Neural progenitor cell (in vitro differentiated cells): ENCODE results near the gene ITGA8. TPM values are rescaled to one million over a fixed set of nuclear protein-coding genes. Genes with fewer than 3 reads are reported as not detected.

ENCODE experiments used
- DNase-seq: peaks from one replicate; pipeline ENCODE4 v3.0.0-alpha.2; 2016; ENCODE audit warnings: low spot score
- H2AFZ ChIP-seq: fragments of 200-600 bp; sonication (generic); replicated peaks from 2 replicates; pipeline ENCODE4 v1.6.1; 2016; ENCODE audit warnings: antibody characterized with exemption
- H3F3A ChIP-seq: fragments of 200-600 bp; sonication (generic); 2 replicates; pipeline ENCODE4 v1.6.1; 2016; ENCODE audit warnings: antibody characterized with exemption, low read depth
- H3K27ac ChIP-seq: fragments of 200-600 bp; sonication (generic); 2 replicates; pipeline ENCODE4 v1.5.1; 2016; ENCODE audit warnings: mild to moderate bottlenecking
- H3K27me3 ChIP-seq: fragments of 200-600 bp; sonication (generic); 2 replicates; pipeline ENCODE4 v1.6.1; 2016; ENCODE audit warnings: mild to moderate bottlenecking, moderate library complexity
- H3K36me3 ChIP-seq: fragments of 200-600 bp; sonication (generic); 2 replicates; pipeline ENCODE4 v1.5.1; 2016
- H3K4me1 ChIP-seq: fragments of 200-600 bp; sonication (generic); 2 replicates; pipeline ENCODE4 v1.6.1; 2016; ENCODE audit warnings: mixed run types
- H3K4me2 ChIP-seq: fragments of 200-600 bp; sonication (generic); 2 replicates; pipeline ENCODE4 v1.6.1; 2016
- H3K4me3 ChIP-seq: fragments of 200-600 bp; sonication (generic); 2 replicates; pipeline ENCODE4 v1.5.1; 2016
- H3K79me2 ChIP-seq: fragments of 200-600 bp; sonication (generic); 2 replicates; pipeline ENCODE4 v1.6.1; 2016; ENCODE audit warnings: low read depth
- H3K9ac ChIP-seq: fragments of 200-600 bp; sonication (generic); 2 replicates; pipeline ENCODE4 v1.6.1; 2016
- H3K9me3 ChIP-seq: fragments of 200-600 bp; sonication (generic); 2 replicates; pipeline ENCODE4 v1.5.1; 2016; ENCODE audit warnings: low read depth
- H4K20me1 ChIP-seq: fragments of 200-600 bp; sonication (generic); 2 replicates; pipeline ENCODE4 v1.6.1; 2016; ENCODE audit warnings: low read depth
- H3K27ac Mint-ChIP-seq: 3 replicates; pipeline ENCODE4 v1.8.0; 2021; ENCODE audit warnings: mixed read lengths
- H3K27me3 Mint-ChIP-seq: 2 replicates; pipeline ENCODE4 v1.8.0; 2022; ENCODE audit warnings: low read depth, mild to moderate bottlenecking, inconsistent platforms, moderate library complexity, mixed read lengths; ENCODE audit not compliant: insufficient read depth
- H3K36me3 Mint-ChIP-seq: 3 replicates; pipeline ENCODE4 v1.8.0; 2021; ENCODE audit warnings: mixed read lengths
- H3K4me1 Mint-ChIP-seq: 3 replicates; pipeline ENCODE4 v1.8.0; 2021; ENCODE audit warnings: mixed read lengths
- H3K4me3 Mint-ChIP-seq: 3 replicates; pipeline ENCODE4 v1.8.0; 2021; ENCODE audit warnings: mild to moderate bottlenecking, moderate library complexity, mixed read lengths
- H3K9me3 Mint-ChIP-seq: 3 replicates; pipeline ENCODE4 v1.8.0; 2020; ENCODE audit warnings: mixed read lengths
- EZH2 ChIP-seq: fragments of 200-600 bp; sonication (generic); IDR thresholded peaks from 2 replicates; pipeline ENCODE4 v1.6.1; 2017; ENCODE audit warnings: antibody characterized with exemption, mild to moderate bottlenecking, moderate library complexity
- EZH2phosphoT487 ChIP-seq: fragments of 200-600 bp; sonication (generic); IDR thresholded peaks from 2 replicates; pipeline ENCODE4 v1.6.1; 2017; ENCODE audit warnings: antibody characterized with exemption
- total RNA-seq: library from RNA; depleted of rRNA; stranded (reverse); fragments of >200 nt; gene quantifications from 2 replicates; pipeline ENCODE4 v1.2.3, GENCODE V29; 2015; ENCODE audit warnings: low replicate concordance
- TF ChIP-seq, protein P1 (sequence below): fragments of 200-600 bp; sonication (generic); IDR thresholded peaks from 2 replicates; pipeline ENCODE4 v1.5.1; 2017; ENCODE audit warnings: antibody characterized with exemption, mild to moderate bottlenecking

ITGA8 gene
- total RNA-seq, 1 donor from 2014 or later, result 0.15 TPM

- no peak overlapping the region for H3K27ac ChIP-seq
- TF ChIP-seq EZH2, result no peak
- TF ChIP-seq EZH2phosphoT487, result no peak
- TF ChIP-seq, protein P1, sequence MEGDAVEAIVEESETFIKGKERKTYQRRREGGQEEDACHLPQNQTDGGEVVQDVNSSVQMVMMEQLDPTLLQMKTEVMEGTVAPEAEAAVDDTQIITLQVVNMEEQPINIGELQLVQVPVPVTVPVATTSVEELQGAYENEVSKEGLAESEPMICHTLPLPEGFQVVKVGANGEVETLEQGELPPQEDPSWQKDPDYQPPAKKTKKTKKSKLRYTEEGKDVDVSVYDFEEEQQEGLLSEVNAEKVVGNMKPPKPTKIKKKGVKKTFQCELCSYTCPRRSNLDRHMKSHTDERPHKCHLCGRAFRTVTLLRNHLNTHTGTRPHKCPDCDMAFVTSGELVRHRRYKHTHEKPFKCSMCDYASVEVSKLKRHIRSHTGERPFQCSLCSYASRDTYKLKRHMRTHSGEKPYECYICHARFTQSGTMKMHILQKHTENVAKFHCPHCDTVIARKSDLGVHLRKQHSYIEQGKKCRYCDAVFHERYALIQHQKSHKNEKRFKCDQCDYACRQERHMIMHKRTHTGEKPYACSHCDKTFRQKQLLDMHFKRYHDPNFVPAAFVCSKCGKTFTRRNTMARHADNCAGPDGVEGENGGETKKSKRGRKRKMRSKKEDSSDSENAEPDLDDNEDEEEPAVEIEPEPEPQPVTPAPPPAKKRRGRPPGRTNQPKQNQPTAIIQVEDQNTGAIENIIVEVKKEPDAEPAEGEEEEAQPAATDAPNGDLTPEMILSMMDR, result no peak
- H3K79me2 ChIP-seq, result no peaks in the 10 kb centered on the region
- DNase-seq, result no peak
- Mint-ChIP-seq H3K27me3 (peaks cover 4% of the 10 kb centered on the region), H3K27ac (no peak overlapping the region), H3K36me3 (no peaks in the 10 kb centered on the region), H3K9me3 (peaks cover 9% of the 10 kb centered on the region), H3K4me3 (no peak overlapping the region), H3K4me1 (no peaks in the 10 kb centered on the region)
- no peaks in the 10 kb centered on the region for H3K9me3 ChIP-seq
- H3K4me2 ChIP-seq, result no peak overlapping the region
- H2AFZ ChIP-seq, result no peak overlapping the region
- H3F3A ChIP-seq, result no peaks in the 10 kb centered on the region
- H3K36me3 ChIP-seq, result no peaks in the 10 kb centered on the region
- H3K27me3 ChIP-seq, result no peaks in the 10 kb centered on the region
- H3K9ac ChIP-seq, result no peak overlapping the region
- H3K4me1 ChIP-seq, result no peaks in the 10 kb centered on the region
- no peak overlapping the region for H3K4me3 ChIP-seq
- no peaks in the 10 kb centered on the region for H4K20me1 ChIP-seq
Observed at GRCh38 chr10:15505329-15505728, 214.4 kb downstream of the ITGA8 start.

DNA sequence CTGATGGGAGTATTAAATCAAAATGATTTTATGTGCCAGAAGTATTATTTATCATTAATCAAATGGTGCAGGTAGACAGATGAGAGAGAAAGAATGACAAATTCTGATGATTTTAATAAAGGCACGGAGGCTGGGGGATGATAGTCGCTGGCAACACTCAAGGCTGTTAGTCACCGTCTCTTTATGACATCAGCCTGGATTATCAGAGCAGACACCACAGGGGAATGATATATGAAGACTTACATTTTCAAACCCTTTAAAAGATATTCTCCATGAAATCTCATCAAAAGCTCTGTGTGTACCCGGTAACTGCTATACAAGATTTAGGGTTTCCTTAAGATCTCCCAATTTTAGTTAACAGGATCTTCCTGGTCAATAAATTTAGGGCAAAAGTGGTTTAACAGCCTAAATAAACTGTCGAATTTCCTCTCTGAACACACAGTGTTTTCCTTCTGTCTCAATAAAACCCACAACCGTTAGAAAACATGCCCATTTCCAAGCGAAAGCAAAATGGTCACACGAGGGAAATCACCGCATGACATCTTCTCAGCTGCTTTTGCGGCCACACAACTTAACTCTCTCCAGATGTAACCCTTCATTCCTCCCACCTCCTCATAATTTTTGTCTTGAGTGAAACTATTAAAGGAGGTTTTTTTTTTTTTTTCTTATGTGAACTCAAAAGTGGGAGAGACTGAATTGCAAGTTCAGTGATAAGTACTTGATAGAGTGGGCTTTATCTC, 215.5 kb downstream of the ITGA8 start:
- Histone ChIP-seq H3K4me2 (no peak overlapping the region), H4K20me1 (no peaks in the 10 kb centered on the region), H3K36me3 (no peaks in the 10 kb centered on the region), H3K9ac (no peak overlapping the region), H3K27ac (no peak overlapping the region), H3K4me1 (no peaks in the 10 kb centered on the region), H3K9me3 (no peaks in the 10 kb centered on the region), H3F3A (no peaks in the 10 kb centered on the region), H3K27me3 (no peaks in the 10 kb centered on the region), H3K4me3 (no peak overlapping the region), H3K79me2 (no peaks in the 10 kb centered on the region), H2AFZ (no peak overlapping the region)
- Mint-ChIP-seq H3K36me3 (no peaks in the 10 kb centered on the region), H3K27ac (no peak overlapping the region), H3K27me3 (peaks cover 4% of the 10 kb centered on the region), H3K4me3 (no peak overlapping the region), H3K9me3 (peaks cover 19% of the 10 kb centered on the region), H3K4me1 (no peaks in the 10 kb centered on the region)
- TF ChIP-seq, protein P1, result no peak
- TF ChIP-seq EZH2, result no peak
- TF ChIP-seq EZH2phosphoT487, result no peak
- no peak for DNase-seq

- Mint-ChIP-seq H3K27me3 (no peaks in the 10 kb centered on the region), H3K9me3 (peaks cover 14% of the 10 kb centered on the region), H3K36me3 (no peaks in the 10 kb centered on the region), H3K4me3 (no peak overlapping the region), H3K27ac (no peak overlapping the region), H3K4me1 (no peaks in the 10 kb centered on the region)
- TF ChIP-seq, protein P1, result no peak
- TF ChIP-seq EZH2 (no peak), EZH2phosphoT487 (no peak)
- DNase-seq, result no peak
- Histone ChIP-seq H3K27me3 (no peaks in the 10 kb centered on the region), H3K4me2 (no peak overlapping the region), H3K36me3 (no peaks in the 10 kb centered on the region), H3K27ac (no peak overlapping the region), H3K4me1 (no peaks in the 10 kb centered on the region), H4K20me1 (no peaks in the 10 kb centered on the region), H3K9ac (no peak overlapping the region), H3K4me3 (no peak overlapping the region), H3K79me2 (no peaks in the 10 kb centered on the region), H3K9me3 (no peaks in the 10 kb centered on the region), H3F3A (no peaks in the 10 kb centered on the region), H2AFZ (no peak overlapping the region)
Observed at GRCh38 chr10:15494850-15495506, 224.7 kb downstream of the ITGA8 start.
